GM12872 (cell line): Measurements from ENCODE around the gene PRDX6.

Source experiments
- TF ChIP-seq, protein P1 (sequence below): IDR thresholded peaks from 3 replicates; pipeline ENCODE4 v1.5.1; 2011; ENCODE audit warnings: low read depth, mild to moderate bottlenecking, low read length, moderate library complexity; ENCODE audit not compliant: insufficient read depth

The PRDX6 gene

DNA sequence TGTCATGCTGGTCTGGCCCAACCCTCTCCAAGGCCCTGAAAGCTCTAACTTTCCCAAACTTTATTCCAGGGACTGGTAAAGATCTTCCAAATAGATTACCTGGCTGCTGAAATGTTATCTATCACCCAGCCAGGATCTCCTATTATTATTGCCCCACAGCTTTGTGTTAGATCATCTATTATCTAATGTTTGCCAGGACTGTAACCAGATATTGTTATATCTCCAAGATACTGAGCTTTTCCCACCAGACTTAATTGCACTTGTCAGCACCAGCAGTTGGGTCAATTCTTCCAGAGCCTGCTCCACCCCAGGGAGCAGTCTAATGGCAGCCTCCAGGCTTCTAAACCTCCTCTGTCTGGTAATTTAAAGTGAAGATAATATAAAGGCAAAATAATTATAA, 59.1 kb downstream of the PRDX6 start:
- TF ChIP-seq, protein P1, sequence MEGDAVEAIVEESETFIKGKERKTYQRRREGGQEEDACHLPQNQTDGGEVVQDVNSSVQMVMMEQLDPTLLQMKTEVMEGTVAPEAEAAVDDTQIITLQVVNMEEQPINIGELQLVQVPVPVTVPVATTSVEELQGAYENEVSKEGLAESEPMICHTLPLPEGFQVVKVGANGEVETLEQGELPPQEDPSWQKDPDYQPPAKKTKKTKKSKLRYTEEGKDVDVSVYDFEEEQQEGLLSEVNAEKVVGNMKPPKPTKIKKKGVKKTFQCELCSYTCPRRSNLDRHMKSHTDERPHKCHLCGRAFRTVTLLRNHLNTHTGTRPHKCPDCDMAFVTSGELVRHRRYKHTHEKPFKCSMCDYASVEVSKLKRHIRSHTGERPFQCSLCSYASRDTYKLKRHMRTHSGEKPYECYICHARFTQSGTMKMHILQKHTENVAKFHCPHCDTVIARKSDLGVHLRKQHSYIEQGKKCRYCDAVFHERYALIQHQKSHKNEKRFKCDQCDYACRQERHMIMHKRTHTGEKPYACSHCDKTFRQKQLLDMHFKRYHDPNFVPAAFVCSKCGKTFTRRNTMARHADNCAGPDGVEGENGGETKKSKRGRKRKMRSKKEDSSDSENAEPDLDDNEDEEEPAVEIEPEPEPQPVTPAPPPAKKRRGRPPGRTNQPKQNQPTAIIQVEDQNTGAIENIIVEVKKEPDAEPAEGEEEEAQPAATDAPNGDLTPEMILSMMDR, result no peak
